Progenitor cell of endocrine pancreas (in vitro differentiated cells): Measurements from ENCODE around the gene XAB2. TPM values are rescaled to one million over a fixed set of nuclear protein-coding genes. Genes with fewer than 3 reads are reported as not detected.
A peak's percentile ranks its signal among the peaks of the same experiment; 100 is the strongest.

ENCODE experiments used
- DNase-seq: peaks from one replicate; pipeline ENCODE4 v3.0.0; 2021; ENCODE audit warnings: low spot score; ENCODE audit not compliant: unreplicated experiment
- H3K27ac Mint-ChIP-seq: 2 replicates; pipeline ENCODE4 v1.8.0; 2021; ENCODE audit warnings: mild to moderate bottlenecking, moderate library complexity, mixed read lengths
- H3K27me3 Mint-ChIP-seq: 2 replicates; pipeline ENCODE4 v1.8.0; 2021; ENCODE audit warnings: mixed read lengths
- H3K36me3 Mint-ChIP-seq: 2 replicates; pipeline ENCODE4 v1.8.0; 2022; ENCODE audit warnings: mixed read lengths; ENCODE audit not compliant: insufficient read depth
- H3K4me1 Mint-ChIP-seq: 2 replicates; pipeline ENCODE4 v1.8.0; 2021; ENCODE audit warnings: low read depth, mixed read lengths
- H3K4me3 Mint-ChIP-seq: 2 replicates; pipeline ENCODE4 v1.8.0; 2021; ENCODE audit warnings: low read depth, mild to moderate bottlenecking, moderate library complexity, mixed read lengths
- H3K9me3 Mint-ChIP-seq: 2 replicates; pipeline ENCODE4 v1.8.0; 2021; ENCODE audit warnings: low read depth, mixed read lengths
- CTCF ChIP-seq: fragments of 200-600 bp; sonication (generic); IDR thresholded peaks from one replicate; pipeline ENCODE4 v1.5.0; 2021; ENCODE audit warnings: antibody characterized with exemption, mild to moderate bottlenecking; ENCODE audit not compliant: unreplicated experiment
- total RNA-seq: library from RNA; stranded (reverse); gene quantifications from 2 replicates; pipeline ENCODE4 v1.2.1, GENCODE V29; 2021

Gene XAB2
- total RNA-seq, 1 donor from 2014 or later, result 40.3 TPM

DNA sequence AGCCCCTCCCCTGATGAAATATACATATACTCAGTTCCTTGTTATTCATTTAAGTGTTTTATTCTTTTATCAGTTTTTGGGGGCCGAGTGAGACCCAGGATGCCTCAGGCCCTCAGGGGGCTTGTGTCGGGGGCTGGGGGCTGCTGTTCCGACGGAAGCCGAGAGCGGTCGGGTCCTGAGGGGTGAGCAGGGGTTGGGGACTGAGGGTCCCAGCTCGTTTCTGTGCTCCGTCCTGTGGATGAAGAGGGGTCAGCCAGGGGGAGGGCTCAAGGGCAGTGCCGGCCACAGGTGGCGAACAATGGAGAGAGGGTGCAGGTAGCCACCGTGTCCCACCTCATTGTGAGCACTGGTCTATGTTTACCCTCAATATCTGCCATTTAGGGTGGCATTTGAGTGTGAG, 2.2 kb upstream of the XAB2 start:
- no peak for TF ChIP-seq CTCF
- Mint-ChIP-seq H3K4me3 (peak overlapping the region; percentile 16), H3K4me1 (peaks cover 26% of the 10 kb centered on the region)

DNA sequence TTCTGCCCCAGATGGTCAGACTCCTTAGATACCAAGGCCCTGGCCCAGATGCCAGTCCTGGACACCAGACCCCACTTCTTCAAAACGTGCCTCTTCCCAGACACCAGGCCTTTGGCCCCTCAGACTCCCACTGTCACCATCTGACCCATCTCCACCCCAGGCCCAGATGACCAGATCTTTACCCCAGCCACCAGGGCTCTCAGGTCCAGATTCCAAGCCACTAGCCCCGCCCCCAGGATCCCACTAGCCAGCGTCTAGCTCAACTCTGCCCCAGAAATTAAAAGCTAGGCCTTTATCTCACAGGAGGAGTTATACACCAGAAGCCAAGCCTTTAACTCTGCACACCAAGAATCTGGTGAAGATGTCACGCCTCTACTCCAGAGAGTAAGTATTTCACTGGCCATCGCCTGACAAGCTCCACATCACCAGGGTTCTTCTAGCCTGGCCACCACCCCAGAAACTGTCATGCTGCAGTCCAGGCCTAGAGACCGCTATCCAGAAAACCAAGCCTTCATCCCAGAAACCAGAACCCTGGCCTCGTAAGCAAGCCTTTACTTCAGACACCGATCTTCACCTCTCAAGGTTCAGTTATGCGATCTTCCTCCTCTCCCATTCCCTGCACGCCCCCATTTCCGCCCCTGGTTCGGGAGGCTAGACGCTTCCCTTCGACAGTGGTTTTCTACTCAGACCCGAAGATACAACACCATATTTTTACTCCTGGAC, 595 bp downstream of the XAB2 start:
- no peaks in the 10 kb centered on the region for H3K27me3 Mint-ChIP-seq
- H3K4me1 Mint-ChIP-seq, result peaks cover 26% of the 10 kb centered on the region
- TF ChIP-seq CTCF, result no peak
- H3K27ac Mint-ChIP-seq, result peak overlapping the region; percentile 99
- peak overlapping the region; percentile 100 for H3K4me3 Mint-ChIP-seq
- DNase-seq, result no peak
- H3K36me3 Mint-ChIP-seq, result peaks cover 7% of the 10 kb centered on the region
- no peaks in the 10 kb centered on the region for H3K9me3 Mint-ChIP-seq

More for the DNA sequence above, 2.2 kb upstream of the XAB2 start:
- DNase-seq, result no peak
- Mint-ChIP-seq H3K36me3 (peaks cover 7% of the 10 kb centered on the region), H3K9me3 (no peaks in the 10 kb centered on the region), H3K27me3 (peaks cover 14% of the 10 kb centered on the region), H3K27ac (no peak overlapping the region)

DNA sequence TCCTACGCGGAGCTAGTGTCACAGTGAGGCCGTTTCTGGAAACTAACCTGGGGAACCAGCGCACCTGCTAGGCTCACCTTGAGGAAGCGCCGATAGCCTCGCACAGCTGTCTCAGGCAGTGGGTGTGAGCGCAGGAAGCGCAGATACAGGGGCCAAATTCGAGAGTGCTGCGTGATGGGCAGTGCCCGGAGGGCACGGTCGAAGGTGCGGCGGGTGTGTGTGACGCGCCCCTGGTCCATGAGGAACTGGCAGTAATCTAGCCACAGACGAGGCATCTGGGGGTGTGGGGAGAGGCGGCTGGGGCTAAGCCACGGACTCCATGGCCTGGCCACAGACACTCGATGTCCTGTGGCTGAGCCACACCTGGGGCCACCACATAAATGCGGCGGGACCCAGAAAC, 2.2 kb downstream of the XAB2 start:
- Mint-ChIP-seq H3K27ac (no peak overlapping the region), H3K27me3 (no peaks in the 10 kb centered on the region), H3K4me3 (no peak overlapping the region), H3K4me1 (peaks cover 26% of the 10 kb centered on the region), H3K36me3 (peaks cover 11% of the 10 kb centered on the region), H3K9me3 (no peaks in the 10 kb centered on the region)
- TF ChIP-seq CTCF, result no peak
- DNase-seq, result no peak

- no peak overlapping the region for H3K27ac Mint-ChIP-seq
- no peak overlapping the region for H3K4me3 Mint-ChIP-seq
- H3K4me1 Mint-ChIP-seq, result peaks cover 24% of the 10 kb centered on the region
- H3K27me3 Mint-ChIP-seq, result no peaks in the 10 kb centered on the region
- H3K36me3 Mint-ChIP-seq, result peaks cover 14% of the 10 kb centered on the region
- TF ChIP-seq CTCF, result no peak
- DNase-seq, result no peak
- no peaks in the 10 kb centered on the region for H3K9me3 Mint-ChIP-seq
Measured at GRCh38 chr19:7625763-7626372, 3.5 kb downstream of the XAB2 start.

- peaks cover 14% of the 10 kb centered on the region for H3K36me3 Mint-ChIP-seq
- H3K9me3 Mint-ChIP-seq, result no peaks in the 10 kb centered on the region
Measured at GRCh38 chr19:7624810-7625209, 4.5 kb downstream of the XAB2 start.

More at GRCh38 chr19:7624810-7625209, 4.5 kb downstream of the XAB2 start:
- no peak for TF ChIP-seq CTCF
- peaks cover 16% of the 10 kb centered on the region for H3K4me1 Mint-ChIP-seq
- H3K27ac Mint-ChIP-seq, result no peak overlapping the region
- no peak overlapping the region for H3K4me3 Mint-ChIP-seq
- DNase-seq, result no peak
- H3K27me3 Mint-ChIP-seq, result no peaks in the 10 kb centered on the region
